Measurements from ENCODE around the gene ABCA4. TPM values are rescaled to one million over a fixed set of nuclear protein-coding genes. Genes with fewer than 3 reads are reported as not detected.
"Not testable (repeated sequence)": the region's sequence is repeated elsewhere in the genome, so short reads cannot be mapped to it uniquely, and the experiment has no call there.

The ABCA4 gene
- total RNA-seq, 4 donors from 2014 or later = 0.19 to 1.7 (median 0.45) TPM

DNA sequence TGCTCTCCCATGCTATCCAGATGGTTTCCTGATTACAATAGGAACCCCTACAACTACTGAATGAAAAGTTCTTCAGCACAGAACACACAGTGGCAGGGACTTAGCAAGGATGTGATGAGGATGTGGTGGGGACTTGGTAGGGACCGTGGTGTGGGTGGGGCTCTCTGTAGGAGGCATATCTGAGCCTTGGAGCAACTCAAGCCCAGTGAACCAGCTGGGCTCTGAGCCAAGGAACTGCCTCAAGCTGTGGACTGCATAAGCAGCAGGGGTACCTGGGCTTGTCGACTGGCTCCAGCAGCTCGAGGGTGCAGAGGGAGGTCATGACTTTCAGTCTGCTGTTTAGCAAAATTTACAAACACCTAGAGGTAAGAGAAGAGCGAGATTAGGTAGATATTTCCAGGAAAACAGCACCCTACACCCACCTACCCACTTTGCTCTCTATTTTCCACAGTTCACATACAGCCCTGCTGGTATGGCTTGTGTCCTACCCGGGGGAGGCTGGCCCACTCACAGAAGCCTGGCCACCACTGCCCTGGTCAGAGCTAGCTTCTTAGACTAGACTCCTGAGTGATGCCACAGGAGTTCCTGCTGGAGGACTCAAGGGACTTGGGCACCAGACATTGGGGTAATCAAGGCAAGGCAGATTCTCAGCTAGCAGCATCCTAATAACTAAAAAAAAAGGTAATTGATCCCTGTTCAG is 125.0 kb downstream of the ABCA4 start:
- 52% methylated on average over 5 of the region's 5 CpGs for WGBS
- intact Hi-C loops (cut with DNase I) = no loop called here
- no peaks in the 10 kb centered on the region for H3K9me3 ChIP-seq
- H3K36me3 ChIP-seq = no peaks in the 10 kb centered on the region
- no peak overlapping the region for H3K4me3 ChIP-seq
- H3K4me1 ChIP-seq = no peaks in the 10 kb centered on the region
- TF ChIP-seq POLR2AphosphoS5 (IDR thresholded peaks at IDR 0.05) (no peak), EP300 (IDR thresholded peaks at IDR 0.05) (no peak), POLR2A (IDR thresholded peaks at IDR 0.05; ENCODE audit: low read depth) (no peak)
- TF ChIP-seq, protein P1, sequence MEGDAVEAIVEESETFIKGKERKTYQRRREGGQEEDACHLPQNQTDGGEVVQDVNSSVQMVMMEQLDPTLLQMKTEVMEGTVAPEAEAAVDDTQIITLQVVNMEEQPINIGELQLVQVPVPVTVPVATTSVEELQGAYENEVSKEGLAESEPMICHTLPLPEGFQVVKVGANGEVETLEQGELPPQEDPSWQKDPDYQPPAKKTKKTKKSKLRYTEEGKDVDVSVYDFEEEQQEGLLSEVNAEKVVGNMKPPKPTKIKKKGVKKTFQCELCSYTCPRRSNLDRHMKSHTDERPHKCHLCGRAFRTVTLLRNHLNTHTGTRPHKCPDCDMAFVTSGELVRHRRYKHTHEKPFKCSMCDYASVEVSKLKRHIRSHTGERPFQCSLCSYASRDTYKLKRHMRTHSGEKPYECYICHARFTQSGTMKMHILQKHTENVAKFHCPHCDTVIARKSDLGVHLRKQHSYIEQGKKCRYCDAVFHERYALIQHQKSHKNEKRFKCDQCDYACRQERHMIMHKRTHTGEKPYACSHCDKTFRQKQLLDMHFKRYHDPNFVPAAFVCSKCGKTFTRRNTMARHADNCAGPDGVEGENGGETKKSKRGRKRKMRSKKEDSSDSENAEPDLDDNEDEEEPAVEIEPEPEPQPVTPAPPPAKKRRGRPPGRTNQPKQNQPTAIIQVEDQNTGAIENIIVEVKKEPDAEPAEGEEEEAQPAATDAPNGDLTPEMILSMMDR (IDR thresholded peaks at IDR 0.05) = no peak
- H3K27me3 ChIP-seq = peaks cover 0 to under 1% (median 0%) of the 10 kb centered on the region in 4 donors
- H3K27ac ChIP-seq (replicated peaks in 1 of 4) = no peak overlapping the region
- no peak for DNase-seq (ENCODE audit: extremely low spot score)

DNA sequence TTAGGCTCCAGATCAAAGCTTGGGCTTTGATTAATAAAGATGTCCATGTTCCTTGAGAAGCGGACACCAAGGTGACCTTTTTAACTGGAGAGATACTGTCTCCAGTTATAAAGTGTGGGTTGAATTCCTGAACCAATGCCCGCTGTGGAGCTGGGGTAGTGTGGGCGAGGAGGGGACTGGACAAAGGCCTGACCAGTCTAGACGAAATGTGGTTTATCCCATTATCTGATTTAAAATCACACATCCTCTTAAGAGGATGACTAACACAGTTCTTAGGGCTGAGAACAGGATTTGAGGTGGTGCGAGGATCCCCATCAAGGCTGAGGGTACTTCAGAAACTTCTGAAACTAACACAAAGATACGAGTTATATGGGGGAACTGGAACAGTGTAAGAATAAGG is 127.2 kb downstream of the ABCA4 start:
- no peak overlapping the region for H3K4me3 ChIP-seq

DNA sequence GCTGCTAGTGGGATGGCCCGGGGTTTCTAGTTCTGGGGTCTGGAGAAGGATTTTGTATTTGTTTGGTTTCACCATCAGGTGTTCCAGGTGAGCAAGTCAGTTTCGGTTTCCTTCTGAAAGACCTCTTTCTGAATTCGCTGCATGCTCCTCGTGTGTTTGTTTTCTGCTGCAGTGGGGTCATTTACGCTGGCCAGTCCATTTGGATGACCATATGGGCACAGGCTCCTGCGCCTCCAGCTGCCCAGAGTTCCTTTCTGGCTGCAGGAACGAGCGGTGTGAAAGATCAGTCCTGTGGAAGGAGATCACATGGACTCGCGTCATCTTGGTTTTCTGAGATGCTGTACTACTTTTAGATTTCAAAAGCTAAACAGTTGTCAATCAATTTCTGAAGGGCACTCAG is 128.0 kb downstream of the ABCA4 start:
- Histone ChIP-seq H3K4me3 (no peak overlapping the region), H3K9me3 (no peaks in the 10 kb centered on the region), H3K27me3 (no peaks in the 10 kb centered on the region), H3K36me3 (no peaks in the 10 kb centered on the region), H3K4me1 (no peaks in the 10 kb centered on the region), H3K27ac (replicated peaks in 1 of 4) (no peak overlapping the region)
- no peak for TF ChIP-seq POLR2AphosphoS5 (IDR thresholded peaks at IDR 0.05)
- TF ChIP-seq, protein P1 (IDR thresholded peaks at IDR 0.05) = no peak
- TF ChIP-seq POLR2A (IDR thresholded peaks at IDR 0.05; ENCODE audit: low read depth) = no peak
- TF ChIP-seq EP300 (IDR thresholded peaks at IDR 0.05) = no peak
- no peak for DNase-seq (ENCODE audit: extremely low spot score)
- 90% methylated on average over 10 of the region's 10 CpGs for WGBS
- intact Hi-C loops (cut with DNase I) = no loop called here

More for the DNA sequence above, 127.2 kb downstream of the ABCA4 start:
- TF ChIP-seq POLR2AphosphoS5 (IDR thresholded peaks at IDR 0.05) (no peak), EP300 (IDR thresholded peaks at IDR 0.05) (no peak), POLR2A (IDR thresholded peaks at IDR 0.05; ENCODE audit: low read depth) (no peak)
- TF ChIP-seq, protein P1 (IDR thresholded peaks at IDR 0.05) = no peak
- Histone ChIP-seq H3K27me3 (no peaks in the 10 kb centered on the region), H3K36me3 (no peaks in the 10 kb centered on the region), H3K4me1 (no peaks in the 10 kb centered on the region), H3K9me3 (no peaks in the 10 kb centered on the region), H3K27ac (replicated peaks in 1 of 4) (no peak overlapping the region)
- no peak for DNase-seq (ENCODE audit: extremely low spot score)
- WGBS = 82% methylated on average over 6 of the region's 6 CpGs
- intact Hi-C loops (cut with DNase I) = no loop called here

DNA sequence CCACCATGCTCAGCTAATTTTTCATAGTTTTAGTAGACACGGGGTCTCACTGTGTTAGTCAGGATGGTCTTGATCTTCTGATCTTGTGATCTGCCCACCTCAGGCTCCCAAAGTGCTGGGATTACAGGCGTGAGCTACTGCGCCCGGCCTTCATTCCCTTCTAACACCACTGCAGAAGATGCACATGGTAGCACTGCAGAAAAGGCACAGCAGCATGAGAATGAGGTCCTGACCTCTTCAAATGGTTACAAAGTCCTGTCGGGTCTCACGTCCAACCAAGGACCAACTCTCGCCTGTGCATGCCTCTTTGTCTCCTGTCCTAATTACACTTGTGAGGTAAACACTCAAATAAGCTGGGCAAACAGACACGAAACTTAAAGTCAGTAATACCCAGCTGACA is 128.8 kb downstream of the ABCA4 start:
- H3K36me3 ChIP-seq = no peaks in the 10 kb centered on the region
- WGBS = 94% methylated on average over 8 of the region's 8 CpGs
- no peaks in the 10 kb centered on the region for H3K27me3 ChIP-seq
- intact Hi-C loops (cut with DNase I) = no loop called here
- H3K4me1 ChIP-seq = no peaks in the 10 kb centered on the region
- no peak for TF ChIP-seq POLR2A (IDR thresholded peaks at IDR 0.05; ENCODE audit: low read depth)
- TF ChIP-seq EP300 (IDR thresholded peaks at IDR 0.05) = no peak
- TF ChIP-seq, protein P1 (IDR thresholded peaks at IDR 0.05) = no peak
- no peak for TF ChIP-seq POLR2AphosphoS5 (IDR thresholded peaks at IDR 0.05)
- no peak overlapping the region for H3K4me3 ChIP-seq
- H3K9me3 ChIP-seq = no peaks in the 10 kb centered on the region
- no peak for DNase-seq (ENCODE audit: extremely low spot score)
- H3K27ac ChIP-seq (replicated peaks in 1 of 4) = no peak overlapping the region

DNA sequence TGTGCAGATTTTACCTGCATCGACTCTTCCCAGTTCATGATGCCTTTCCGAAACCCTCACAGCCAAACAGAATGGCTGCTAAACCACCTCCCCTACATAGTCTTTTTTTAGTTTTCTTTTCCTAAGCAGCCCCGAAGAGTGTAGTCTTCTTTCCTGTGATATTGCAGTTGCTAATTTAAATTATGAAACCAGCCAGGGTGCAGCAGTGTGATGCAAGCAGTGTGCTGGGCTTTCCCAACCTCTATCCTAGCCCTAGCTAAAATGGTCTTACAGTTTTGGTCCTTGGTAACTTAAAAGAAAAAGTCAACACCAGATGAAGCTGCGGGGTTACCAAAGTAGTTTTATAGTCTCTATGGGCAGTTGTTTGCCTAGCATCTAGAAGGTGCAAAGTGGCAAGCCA is 129.7 kb downstream of the ABCA4 start:
- no peaks in the 10 kb centered on the region for H3K27me3 ChIP-seq
- H3K36me3 ChIP-seq = no peaks in the 10 kb centered on the region
- H3K27ac ChIP-seq (replicated peaks in 1 of 4) = no peak overlapping the region
- no peaks in the 10 kb centered on the region for H3K4me1 ChIP-seq
- TF ChIP-seq POLR2AphosphoS5 (IDR thresholded peaks at IDR 0.05) = no peak
- TF ChIP-seq, protein P1 (IDR thresholded peaks at IDR 0.05) = no peak
- TF ChIP-seq POLR2A (IDR thresholded peaks at IDR 0.05; ENCODE audit: low read depth) = no peak
- DNase-seq (ENCODE audit: extremely low spot score) = no peak
- 91% methylated on average over 4 of the region's 4 CpGs for WGBS
- H3K9me3 ChIP-seq = no peaks in the 10 kb centered on the region
- H3K4me3 ChIP-seq = no peak overlapping the region
- intact Hi-C loops (cut with DNase I) = no loop called here

DNA sequence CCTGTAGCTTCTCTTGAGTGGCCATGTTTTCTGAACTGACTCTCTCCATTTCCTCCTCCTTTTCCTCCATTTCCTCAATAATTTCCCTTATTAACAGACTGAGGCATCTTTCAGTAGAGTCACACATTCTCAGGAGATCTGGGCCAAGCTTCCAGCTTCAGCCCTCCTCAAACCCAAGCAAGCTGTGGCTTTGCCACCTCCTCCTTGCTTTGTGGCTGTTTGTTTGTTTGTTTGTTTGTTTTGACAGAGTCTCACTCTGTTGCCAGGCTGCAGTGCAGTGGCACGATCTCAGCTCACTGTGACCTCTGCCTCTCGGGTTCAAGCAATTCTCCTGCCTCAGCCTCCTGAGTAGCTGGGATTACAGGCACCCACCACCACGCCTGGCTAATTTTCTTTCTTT is 130.5 kb downstream of the ABCA4 start:
- H3K4me1 ChIP-seq; DNase-seq (ENCODE audit: extremely low spot score); H3K27ac ChIP-seq (replicated peaks in 1 of 4); H3K36me3 ChIP-seq; intact Hi-C loops (cut with DNase I); H3K9me3 ChIP-seq; H3K4me3 ChIP-seq; H3K27me3 ChIP-seq: not testable (repeated sequence)
- WGBS = 82% methylated on average over 3 of the region's 3 CpGs

All from esophagus muscularis mucosa (tissue), 4 donors.